ENCODE data around the gene AHI1. TPM values are rescaled to one million over a fixed set of nuclear protein-coding genes. Genes with fewer than 3 reads are reported as not detected.

AHI1 gene
- total and polyA plus RNA-seq, 2 experiments from 2014 or later: 14.8 to 21.5 TPM

DNA sequence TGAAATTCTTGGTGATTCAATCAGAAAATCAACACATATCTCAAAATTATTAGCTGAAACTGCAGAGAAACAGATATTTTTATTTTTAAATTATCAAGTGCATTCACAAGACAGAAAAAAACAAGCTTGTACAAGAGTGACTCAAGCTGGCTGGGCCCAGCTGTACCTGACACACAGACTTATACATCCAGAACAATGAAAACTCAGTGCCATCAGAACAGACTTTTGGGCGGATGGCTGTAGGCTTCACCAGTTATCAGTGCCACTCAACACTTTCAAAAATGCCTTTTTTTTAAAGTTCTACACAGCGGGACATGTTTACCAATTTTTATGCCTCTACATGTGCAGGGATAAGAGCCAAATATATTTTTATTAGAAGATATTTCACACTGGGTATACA lies 213.6 kb downstream of the AHI1 start:
- TF ChIP-seq EZH2phosphoT487 (IDR thresholded peaks at IDR 0.05; ENCODE audit: low read depth, severe bottlenecking, unreplicated experiment) (no peak), EZH2 (IDR thresholded peaks at IDR 0.05; ENCODE audit: borderline replicate concordance) (no peak), CTCF (IDR thresholded peaks at IDR 0.05; ENCODE audit: poor library complexity) (no peak)
- no peak for DNase-seq (ENCODE audit: low spot score)
- no peaks in the 10 kb centered on the region for H3K4me1 ChIP-seq (ENCODE audit: insufficient read depth)
- H3K36me3 ChIP-seq (replicated peaks; ENCODE audit: insufficient read depth, low read depth): no peaks in the 10 kb centered on the region
- no peaks in the 10 kb centered on the region for H4K20me1 ChIP-seq (ENCODE audit: insufficient read depth, poor library complexity, severe bottlenecking)
- H3K27me3 ChIP-seq: no peaks in the 10 kb centered on the region
- no peaks in the 10 kb centered on the region for H3K79me2 ChIP-seq
- H3K9me3 ChIP-seq (ENCODE audit: low read depth): no peaks in the 10 kb centered on the region
- H3K4me2 ChIP-seq: no peak overlapping the region
- H3K4me3 ChIP-seq: no peak overlapping the region
- no peak overlapping the region for H2AFZ ChIP-seq
- no peak overlapping the region for H3K27ac ChIP-seq
- 90% methylated on average over 2 of the region's 2 CpGs for WGBS (ENCODE audit: low lambda C conversion rate, missing lambda C conversion rate)
- H3K9me2 ChIP-seq (replicated peaks; ENCODE audit: insufficient read depth): no peaks in the 10 kb centered on the region

- Histone ChIP-seq H2AFZ (no peak overlapping the region), H3K79me2 (no peaks in the 10 kb centered on the region), H3K27ac (no peak overlapping the region), H3K4me2 (no peak overlapping the region), H3K4me1 (ENCODE audit: insufficient read depth) (no peaks in the 10 kb centered on the region), H3K36me3 (replicated peaks; ENCODE audit: insufficient read depth, low read depth) (no peaks in the 10 kb centered on the region), H3K9me3 (ENCODE audit: low read depth) (no peaks in the 10 kb centered on the region), H3K27me3 (no peaks in the 10 kb centered on the region), H4K20me1 (ENCODE audit: insufficient read depth, poor library complexity, severe bottlenecking) (no peaks in the 10 kb centered on the region), H3K9me2 (replicated peaks; ENCODE audit: insufficient read depth) (no peaks in the 10 kb centered on the region), H3K4me3 (no peak overlapping the region)
- TF ChIP-seq CTCF (IDR thresholded peaks at IDR 0.05; ENCODE audit: poor library complexity) (no peak), EZH2phosphoT487 (IDR thresholded peaks at IDR 0.05; ENCODE audit: low read depth, severe bottlenecking, unreplicated experiment) (no peak), EZH2 (IDR thresholded peaks at IDR 0.05; ENCODE audit: borderline replicate concordance) (no peak)
- DNase-seq (ENCODE audit: low spot score): no peak
These were observed 215.1 kb downstream of the AHI1 start for GRCh38 chr6:135282395-135282794.

DNA sequence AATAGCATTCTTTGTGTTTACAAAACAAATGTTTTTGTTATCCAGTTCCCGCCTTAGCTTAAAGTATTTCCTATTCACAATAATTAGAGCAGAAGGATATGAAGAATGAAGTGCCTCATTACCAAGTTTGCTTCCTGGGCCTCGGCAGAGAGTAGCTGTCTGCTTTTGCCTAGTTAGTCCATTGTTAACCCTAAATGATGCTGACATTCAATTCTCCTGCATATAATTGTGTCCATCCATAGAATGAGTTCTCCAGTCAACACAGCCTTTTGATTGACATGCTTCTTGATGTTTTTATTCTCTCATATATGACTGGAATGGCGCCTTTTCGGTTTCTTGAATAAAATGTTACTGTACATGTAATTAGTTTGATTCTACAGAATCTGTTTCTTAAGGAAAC lies 215.6 kb downstream of the AHI1 start:
- no peak overlapping the region for H3K4me3 ChIP-seq
- H3K36me3 ChIP-seq (replicated peaks; ENCODE audit: insufficient read depth, low read depth): no peaks in the 10 kb centered on the region
- no peaks in the 10 kb centered on the region for H3K79me2 ChIP-seq
- WGBS (ENCODE audit: low lambda C conversion rate, missing lambda C conversion rate): 95% methylated on average over 4 of the region's 4 CpGs
- H4K20me1 ChIP-seq (ENCODE audit: insufficient read depth, poor library complexity, severe bottlenecking): no peaks in the 10 kb centered on the region
- no peaks in the 10 kb centered on the region for H3K27me3 ChIP-seq
- no peaks in the 10 kb centered on the region for H3K9me2 ChIP-seq (replicated peaks; ENCODE audit: insufficient read depth)
- H2AFZ ChIP-seq: no peak overlapping the region
- no peak for TF ChIP-seq CTCF (IDR thresholded peaks at IDR 0.05; ENCODE audit: poor library complexity)
- TF ChIP-seq EZH2phosphoT487 (IDR thresholded peaks at IDR 0.05; ENCODE audit: low read depth, severe bottlenecking, unreplicated experiment): no peak
- no peak for TF ChIP-seq EZH2 (IDR thresholded peaks at IDR 0.05; ENCODE audit: borderline replicate concordance)
- no peak for DNase-seq (ENCODE audit: low spot score)
- no peak overlapping the region for H3K27ac ChIP-seq
- no peaks in the 10 kb centered on the region for H3K9me3 ChIP-seq (ENCODE audit: low read depth)
- H3K4me1 ChIP-seq (ENCODE audit: insufficient read depth): no peaks in the 10 kb centered on the region
- H3K4me2 ChIP-seq: no peak overlapping the region

- Histone ChIP-seq H3K36me3 (replicated peaks; ENCODE audit: insufficient read depth, low read depth) (no peaks in the 10 kb centered on the region), H4K20me1 (ENCODE audit: insufficient read depth, poor library complexity, severe bottlenecking) (no peaks in the 10 kb centered on the region), H3K4me2 (no peak overlapping the region), H2AFZ (no peak overlapping the region), H3K4me3 (no peak overlapping the region), H3K4me1 (ENCODE audit: insufficient read depth) (no peaks in the 10 kb centered on the region), H3K27ac (no peak overlapping the region), H3K79me2 (no peaks in the 10 kb centered on the region), H3K9me2 (replicated peaks; ENCODE audit: insufficient read depth) (no peaks in the 10 kb centered on the region), H3K9me3 (ENCODE audit: low read depth) (no peaks in the 10 kb centered on the region), H3K27me3 (no peaks in the 10 kb centered on the region)
- no peak for DNase-seq (ENCODE audit: low spot score)
- no peak for TF ChIP-seq EZH2phosphoT487 (IDR thresholded peaks at IDR 0.05; ENCODE audit: low read depth, severe bottlenecking, unreplicated experiment)
- no peak for TF ChIP-seq EZH2 (IDR thresholded peaks at IDR 0.05; ENCODE audit: borderline replicate concordance)
- TF ChIP-seq CTCF (IDR thresholded peaks at IDR 0.05; ENCODE audit: poor library complexity): no peak
- 99% methylated on average over 2 of the region's 2 CpGs for WGBS (ENCODE audit: low lambda C conversion rate, missing lambda C conversion rate)
These were observed 216.3 kb downstream of the AHI1 start for GRCh38 chr6:135281227-135281626.

Measured in hepatocyte (in vitro differentiated cells).